Bone marrow (tissue), 2 donors: ENCODE results near the gene PRAMEF1.
"Not testable (repeated sequence)": the region's sequence is repeated elsewhere in the genome, so short reads cannot be mapped to it uniquely, and the experiment has no call there.

Experiments used
- DNase-seq, 2 donors: peaks; one replicate each; lab custom pipeline; 2025; lab: John Stamatoyannopoulos, UW

Gene PRAMEF1, protein sequence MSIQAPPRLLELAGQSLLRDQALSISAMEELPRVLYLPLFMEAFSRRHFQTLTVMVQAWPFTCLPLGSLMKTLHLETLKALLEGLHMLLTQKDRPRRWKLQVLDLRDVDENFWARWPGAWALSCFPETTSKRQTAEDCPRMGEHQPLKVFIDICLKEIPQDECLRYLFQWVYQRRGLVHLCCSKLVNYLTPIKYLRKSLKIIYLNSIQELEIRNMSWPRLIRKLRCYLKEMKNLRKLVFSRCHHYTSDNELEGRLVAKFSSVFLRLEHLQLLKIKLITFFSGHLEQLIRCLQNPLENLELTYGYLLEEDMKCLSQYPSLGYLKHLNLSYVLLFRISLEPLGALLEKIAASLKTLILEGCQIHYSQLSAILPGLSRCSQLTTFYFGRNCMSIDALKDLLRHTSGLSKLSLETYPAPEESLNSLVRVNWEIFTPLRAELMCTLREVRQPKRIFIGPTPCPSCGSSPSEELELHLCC

DNA sequence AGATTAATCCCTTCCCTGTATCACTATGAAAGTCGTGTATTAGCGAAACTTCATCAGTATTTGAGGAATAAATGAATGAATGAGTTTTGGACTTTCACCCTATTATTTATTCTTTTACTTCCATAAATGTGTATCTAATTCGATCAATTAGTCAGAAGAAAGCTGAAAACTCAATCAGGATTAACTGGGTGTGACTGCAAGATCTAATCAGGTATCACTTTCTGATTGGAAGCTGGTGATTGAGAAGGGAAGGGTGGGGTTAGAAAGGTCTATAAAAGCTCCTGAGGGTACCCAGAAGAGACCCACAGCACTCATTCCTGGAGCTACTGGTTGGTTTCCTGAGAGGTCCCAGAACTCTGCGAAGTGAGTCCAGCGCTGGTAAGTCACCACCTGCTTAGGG is at the start of gene PRAMEF1:
TSS of gene PRAMEF1 (plus strand) at position 301 of the 400 bp plus-strand sequence. CDS start 1,831 bp downstream, outside the sequence.
- not testable (repeated sequence) for DNase-seq

DNA sequence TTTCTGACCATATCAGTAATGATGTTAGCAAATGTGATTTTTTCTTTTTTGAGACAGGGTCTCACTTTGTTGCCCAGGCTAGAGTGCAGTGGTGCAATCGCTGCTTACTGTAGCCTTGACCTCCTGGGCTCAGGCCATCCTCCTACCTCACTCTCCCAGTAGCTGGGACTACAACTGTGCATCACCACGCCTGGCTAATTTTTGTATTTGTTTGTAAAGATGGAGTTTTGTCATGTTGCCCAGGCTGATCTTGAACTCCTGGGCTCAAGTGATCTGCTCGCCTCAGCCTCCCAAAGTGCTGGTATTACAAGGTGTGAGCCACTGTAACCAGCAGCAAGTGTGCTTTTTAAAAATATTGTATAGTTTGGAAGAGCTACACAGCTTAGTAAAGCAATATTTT is 49.3 kb upstream of the PRAMEF1 start:
- no peak for DNase-seq

DNA sequence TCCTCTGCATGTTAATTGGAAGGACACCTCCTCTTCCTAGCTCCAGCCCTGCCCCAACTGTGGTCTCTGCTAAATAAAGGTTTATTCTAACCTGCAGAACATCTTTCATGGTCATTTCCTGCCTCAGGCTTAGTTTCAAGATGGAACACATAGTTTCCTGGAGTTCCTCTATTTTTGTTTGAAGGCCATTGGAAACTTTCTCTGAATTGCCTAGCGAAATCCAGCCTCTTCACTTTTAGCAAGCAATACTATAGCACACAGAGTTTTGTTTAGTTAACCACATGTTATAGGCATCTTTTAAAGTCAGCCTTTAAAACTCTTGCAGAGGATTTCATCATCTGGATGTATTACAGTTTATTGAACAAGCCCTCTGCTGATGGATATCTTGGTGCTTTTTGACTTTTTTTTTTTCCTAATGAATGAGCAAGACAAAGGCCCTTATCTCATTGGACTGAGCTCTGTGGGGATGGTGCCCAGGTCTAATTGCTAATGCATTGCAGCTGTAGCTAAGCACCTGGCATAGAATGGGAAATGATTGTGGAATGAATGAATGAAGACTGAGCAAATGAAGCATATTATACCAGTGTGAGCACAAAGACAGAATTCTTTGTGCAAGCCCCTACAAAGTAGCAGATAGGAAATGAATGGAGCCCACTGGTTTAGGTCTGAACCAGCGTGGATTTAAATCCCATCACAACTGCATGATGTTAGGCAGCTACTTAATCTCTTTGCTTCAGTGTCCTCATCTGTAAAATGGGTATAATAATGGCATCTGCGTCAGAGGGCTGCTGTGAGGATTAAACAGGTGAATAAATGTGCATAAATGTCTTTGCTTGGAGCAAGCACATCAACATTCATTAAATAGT is 45.8 kb upstream of the PRAMEF1 start:
- no peak for DNase-seq

DNA sequence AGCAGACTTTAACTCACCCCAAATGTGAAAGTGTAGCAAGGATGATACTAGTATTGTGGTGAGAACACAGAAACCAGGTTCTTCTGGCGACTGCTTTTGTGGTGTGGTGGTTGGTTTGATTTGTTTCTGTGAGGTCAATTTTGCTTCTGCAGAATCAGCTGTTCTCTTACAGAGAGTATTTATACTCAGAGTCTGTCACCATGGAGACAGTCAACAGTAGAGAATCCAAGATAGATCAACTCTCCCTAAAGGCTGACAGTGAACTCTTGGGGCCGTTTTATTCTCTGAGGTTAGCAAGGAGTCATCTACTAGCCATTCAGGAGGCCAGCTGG is 45.2 kb upstream of the PRAMEF1 start, which contains the start of gene CFAP107:
TSS of gene CFAP107 (plus strand) at position 209 of the 332 bp plus-strand sequence. CDS start 231 bp downstream, outside the sequence.
- no peak for DNase-seq

DNA sequence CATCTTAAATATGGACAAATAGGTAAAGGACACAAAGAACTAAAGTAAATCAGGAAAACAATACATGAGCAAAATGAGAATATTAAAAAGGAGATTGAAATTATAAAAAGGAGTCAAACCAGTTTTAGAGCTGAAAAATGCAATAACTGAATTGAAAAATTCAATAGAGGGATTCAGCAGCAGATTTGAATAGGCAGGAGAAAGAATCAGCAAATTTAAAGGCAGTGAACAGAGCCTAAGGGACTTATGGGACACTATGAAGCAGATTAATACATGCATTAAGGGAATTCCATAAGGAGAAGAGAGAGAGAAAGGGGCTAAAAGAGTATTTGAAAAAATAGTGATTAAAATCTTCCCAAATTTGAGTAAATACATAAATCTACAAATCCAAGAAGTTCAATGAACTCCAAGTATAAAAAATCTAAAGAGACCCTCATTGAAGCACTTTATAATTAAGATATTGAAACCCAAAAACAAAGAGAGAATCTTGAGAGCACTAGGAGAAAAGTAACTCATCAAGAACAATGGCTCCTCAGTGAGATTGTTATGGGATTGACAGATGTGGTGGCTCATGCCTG is 42.3 kb upstream of the PRAMEF1 start:
- DNase-seq = no peak

DNA sequence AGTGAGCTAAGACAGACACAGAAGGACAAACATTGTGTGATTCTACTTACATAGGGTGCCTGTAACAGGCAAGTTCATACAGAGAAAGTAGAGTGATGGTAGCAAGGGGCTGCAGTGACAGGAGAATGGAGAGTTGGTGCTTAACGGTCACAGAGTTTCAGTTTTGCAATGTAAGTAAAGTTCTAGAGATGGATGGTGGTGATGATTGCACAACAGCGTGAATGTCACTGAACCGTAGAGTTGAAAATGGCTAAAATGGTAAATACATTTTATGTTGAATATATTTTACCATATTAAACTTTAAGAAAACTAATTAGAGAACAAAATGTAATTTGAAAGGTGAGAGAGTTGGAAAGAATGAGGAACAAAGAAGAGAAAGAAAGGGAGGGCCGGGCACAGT is 36.5 kb upstream of the PRAMEF1 start:
- DNase-seq = no peak

DNA sequence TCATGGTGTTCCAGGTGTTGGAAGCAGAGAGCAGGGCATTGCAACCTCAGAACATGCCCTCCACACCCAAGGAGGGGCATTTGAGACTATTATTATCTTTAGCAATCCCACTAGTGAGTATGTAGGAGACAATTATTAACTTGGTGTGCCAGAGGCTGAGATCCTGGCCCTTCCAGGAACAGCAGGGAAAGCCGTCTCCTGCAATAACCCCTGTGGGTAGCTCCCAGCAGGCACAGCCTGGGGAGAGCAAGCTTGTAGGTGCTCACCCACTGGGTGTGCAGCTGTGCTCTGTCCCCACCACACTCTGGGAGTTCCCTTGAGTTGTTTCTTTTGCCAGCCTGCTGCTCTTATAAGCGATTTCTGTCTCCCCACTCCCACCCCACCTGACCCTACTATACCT is 34.9 kb upstream of the PRAMEF1 start:
- no peak for DNase-seq

DNA sequence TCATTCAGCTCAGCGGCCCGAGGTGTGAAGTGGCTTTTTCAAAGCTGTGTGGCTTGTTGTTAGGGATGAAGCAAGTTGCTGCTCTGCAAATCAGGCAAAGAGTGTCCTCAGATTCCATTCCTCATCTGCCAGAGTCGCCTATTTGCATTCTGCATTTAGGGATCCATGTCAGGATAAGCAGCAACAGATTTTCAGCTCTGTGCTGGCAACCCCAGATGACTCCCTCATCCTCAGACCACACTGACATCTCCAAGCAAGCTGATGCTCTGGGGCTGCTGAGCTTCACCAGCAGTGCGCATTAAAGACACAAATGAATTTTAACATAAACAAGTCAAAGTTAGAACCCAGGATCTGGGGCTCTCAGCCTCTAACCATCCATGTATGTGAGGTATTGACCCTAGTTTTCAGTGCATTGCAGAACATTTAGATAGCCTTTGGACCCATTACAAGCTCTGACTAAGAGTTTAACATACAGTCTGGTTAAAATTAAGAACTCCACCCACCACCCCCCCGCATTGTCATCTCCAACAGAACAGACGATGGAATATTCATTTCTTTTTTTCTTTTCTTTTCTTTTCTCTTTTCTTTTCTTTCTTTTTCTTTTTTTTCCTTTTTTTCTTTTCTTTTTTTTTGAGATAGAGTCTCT is 34.3 kb upstream of the PRAMEF1 start:
- DNase-seq = no peak

DNA sequence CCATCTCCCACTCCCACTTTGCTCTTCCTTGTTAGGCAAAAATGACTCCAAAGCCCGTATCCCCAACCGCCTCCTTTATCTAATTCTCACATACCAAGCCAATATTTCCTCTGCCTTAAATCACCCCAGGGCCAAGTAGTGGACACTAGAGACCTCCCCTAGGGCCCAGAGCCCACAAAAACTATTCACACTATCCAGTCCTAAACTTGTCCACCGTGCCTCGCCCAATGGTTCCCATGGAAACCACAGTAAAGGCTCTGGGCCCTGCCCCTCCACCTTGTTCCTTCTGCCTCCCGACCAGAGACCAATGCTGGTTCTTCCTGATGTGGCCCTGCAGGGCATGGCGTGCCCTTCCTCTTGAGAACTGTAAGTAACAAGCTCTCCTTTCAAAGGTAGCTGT is 33.4 kb upstream of the PRAMEF1 start:
- no peak for DNase-seq

DNA sequence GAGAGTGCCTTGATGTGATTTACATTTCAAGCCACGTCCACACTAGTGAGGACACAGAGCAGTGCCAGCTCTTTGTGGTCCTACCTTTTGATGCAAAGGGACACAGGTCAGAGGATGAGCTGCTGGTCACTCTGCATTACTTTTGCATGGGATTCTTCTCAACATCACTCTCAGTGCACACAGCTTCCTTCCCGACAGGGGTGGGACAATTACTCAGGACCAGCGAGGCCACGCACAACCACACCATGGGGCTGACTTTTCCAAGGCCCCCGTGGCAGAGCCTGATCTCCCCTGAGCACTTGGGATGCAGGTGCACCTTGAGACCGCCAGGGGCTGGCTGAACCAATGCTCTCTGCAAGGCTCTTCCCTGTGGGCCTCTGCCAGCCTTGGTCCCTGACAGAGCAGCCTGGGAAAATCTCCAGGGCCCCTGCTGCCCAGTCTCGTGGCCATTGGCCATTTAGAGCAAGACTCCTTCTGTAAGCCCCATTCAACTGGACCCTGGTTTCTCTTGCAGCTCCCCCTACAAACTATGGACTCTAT is 30.9 kb upstream of the PRAMEF1 start:
- no peak for DNase-seq

DNA sequence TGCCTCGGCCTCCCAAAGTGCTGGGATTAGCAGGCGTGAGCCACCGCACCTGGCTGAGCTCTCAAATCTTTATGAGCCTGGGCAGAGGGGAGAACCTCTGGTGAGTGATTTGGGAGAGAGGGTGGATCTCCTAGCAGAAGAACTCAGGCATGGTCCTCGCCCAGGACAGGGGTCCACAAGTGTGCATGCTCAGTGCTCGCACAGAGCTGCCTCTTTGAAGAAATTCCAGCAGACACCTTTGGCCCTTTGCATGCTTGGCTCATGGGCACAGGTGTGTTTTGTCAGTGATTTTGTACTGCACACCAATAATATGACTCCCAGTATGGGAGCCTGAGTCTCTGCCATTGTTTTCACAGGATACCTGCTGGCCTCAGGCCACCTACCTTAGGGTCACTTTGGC is 29.4 kb upstream of the PRAMEF1 start:
- DNase-seq = no peak

DNA sequence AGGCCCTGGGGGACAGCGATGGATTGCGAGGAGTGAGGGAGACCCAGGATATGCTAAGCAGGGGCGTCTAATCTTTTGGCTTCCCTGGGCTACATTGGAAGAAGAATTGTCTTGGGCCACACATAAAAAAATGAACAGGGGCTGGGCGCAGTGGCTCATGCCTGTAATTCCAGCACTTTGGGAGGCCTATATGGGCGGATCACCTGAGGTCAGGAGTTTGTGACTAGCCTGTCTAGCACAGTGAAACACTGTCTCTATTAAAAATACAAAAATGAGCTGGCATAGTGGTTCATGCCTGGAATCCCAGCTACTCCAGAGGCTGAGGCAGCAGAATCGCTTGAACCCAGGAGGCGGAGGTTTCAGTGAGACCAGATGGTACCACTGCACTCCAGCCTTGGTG is 28.4 kb upstream of the PRAMEF1 start:
- DNase-seq = no peak

DNA sequence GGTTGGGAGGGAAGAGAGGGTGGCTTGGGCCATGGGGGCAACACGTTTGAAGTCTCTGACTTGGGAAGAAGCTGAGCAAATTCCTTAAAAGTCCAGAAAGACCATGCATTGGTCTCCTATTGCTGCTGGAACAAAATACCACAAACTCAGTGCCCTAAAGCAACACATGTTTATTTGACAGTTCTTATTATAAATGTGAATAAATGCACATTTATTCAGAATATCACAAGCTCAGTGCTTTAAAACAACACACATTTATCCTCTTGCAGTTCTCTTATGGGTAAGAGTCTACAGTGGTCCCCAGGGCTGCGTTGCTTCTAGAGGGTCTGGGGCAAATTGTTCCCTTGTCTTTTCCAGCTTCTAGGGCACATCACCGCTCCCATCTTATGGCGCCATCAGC is 27.7 kb upstream of the PRAMEF1 start:
- DNase-seq = no peak

DNA sequence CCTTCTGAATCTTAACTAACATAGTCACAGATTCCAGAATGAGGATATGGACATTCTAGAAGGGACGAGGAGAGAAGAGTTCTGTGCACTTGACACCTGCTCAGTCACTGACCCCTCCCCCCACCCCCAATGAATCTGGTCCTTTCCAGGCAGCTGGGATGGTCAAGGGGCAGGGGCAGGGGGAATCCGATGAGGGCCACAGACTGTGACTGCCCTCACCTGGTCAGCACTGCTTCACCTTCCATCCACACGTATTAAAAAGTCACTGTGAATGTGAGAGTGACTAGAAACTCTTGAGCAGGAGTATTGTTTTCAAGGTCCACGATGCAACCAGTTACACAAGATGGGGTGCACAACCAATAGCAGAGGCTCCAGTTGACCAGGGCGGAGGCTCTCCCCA is 27.2 kb upstream of the PRAMEF1 start:
- DNase-seq = no peak

DNA sequence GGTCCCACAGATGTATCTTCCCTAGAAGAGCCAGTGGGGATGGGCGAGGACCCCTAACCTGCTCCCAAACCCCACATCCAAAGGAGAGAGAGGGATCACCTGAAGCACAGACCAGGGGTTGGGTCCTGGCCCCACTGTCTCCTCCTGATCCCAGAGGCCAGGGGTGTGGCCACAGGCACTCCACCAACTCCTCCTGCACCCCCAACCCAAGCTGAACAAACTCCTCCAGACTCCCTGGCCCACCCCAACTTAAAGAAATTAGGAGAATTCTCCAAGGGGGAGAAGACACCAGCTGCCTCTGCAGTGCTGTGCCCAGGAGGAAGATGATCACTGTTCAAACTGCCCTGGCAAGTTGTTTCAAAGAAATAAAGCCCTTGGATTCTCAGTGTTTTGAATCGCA is 22.2 kb upstream of the PRAMEF1 start:
- DNase-seq = no peak

DNA sequence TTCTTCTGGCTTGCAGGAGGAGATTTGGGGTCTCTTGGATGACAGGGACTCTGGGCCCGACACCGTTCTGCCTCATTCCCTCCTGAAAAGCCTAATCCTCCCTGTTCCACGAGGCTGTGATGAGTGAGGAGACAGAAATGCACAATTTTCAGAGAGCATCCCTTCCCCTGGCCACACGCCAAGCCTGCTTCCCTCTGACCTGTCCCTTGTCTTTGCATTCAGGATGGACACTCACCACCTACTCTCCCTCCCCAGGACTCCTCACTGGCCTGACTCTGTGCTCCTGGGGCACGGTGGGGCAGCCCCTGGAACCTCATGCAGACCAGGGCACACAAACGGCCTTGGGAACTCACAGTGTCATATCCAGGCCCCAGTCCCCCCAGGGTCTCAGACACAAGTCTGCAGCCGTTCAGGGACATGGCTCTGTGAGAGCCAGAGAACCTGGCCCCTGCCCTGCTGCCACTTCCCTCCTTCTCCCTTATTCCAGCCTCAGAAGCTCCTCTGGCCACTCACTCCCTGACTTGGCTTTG is 21.2 kb upstream of the PRAMEF1 start:
- no peak for DNase-seq

DNA sequence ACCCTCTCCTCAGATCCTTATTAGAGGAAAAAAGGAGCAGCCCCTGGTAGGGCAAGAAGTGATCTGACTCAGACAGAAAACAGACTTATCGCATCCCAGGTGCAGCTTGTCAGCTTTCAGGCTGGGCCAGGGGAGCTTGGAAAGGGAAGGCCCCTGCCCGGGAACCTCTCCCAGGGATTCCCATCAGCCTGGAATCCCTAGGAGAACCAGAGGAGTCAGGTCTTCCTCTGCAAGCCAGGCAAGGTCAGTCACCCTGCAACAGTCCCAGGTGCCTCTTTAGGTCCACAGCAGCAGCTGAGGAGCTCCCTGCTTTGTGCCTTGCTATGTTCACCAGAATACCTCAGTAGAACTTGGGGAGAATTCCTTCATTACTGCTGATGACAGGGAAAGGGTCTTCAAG is 20.6 kb upstream of the PRAMEF1 start:
- DNase-seq = no peak

DNA sequence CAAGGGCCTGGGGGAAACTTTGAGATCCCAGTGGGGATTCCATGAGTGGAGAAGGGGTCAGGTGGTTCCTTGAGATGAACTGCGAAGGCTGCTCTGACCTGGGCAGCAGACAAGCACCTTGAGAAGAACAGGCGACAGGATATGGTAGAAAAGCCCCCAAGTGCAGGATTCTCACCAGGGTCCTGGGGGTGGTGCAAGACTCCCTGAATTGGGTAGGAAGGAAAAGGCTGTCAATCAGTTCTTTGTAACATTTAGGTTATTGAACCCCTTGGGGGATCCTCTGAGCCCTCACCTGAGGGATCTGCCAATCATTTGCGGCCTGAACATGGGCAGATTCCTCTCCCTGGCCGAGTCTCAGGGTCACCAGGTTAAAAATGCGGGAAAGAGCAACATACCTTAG is 20.0 kb upstream of the PRAMEF1 start:
- no peak for DNase-seq

DNA sequence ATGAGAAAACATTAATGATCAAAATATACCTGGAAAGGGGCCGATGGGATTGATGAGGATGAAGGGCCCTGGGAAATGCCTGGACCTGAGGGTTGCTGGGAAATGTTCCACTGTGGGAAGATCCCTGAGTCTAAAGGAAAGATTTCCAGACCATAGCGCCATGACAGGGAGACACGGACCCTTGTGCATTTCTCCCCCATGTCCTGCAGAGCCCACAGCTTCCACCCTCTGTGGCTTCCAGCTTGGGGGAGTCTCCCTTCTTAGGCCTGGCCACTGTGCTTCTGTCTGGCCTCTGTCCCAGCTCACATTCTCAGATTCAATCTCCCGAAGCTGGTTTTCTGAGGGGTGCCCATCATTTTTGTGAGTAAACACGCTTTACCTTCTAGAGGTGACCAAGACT is 18.7 kb upstream of the PRAMEF1 start:
- no peak for DNase-seq

DNA sequence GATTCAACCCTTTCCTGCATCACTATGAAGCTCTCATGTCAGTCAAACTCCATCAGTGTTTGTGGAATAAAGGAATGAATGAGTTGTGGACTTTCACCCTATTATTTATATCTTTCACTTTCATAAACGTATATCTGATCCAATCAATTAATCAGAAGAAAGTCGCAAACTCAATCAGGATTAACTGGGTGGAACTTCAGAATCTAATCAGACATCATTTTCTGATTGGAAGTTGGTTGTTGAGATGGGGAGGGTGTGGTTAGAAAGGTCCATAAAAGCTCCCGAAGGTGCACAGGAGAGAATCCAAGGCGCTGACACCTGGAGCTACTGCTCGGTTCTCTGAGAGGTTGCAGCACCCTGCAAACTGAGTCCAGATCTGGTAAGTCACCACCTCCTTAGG is 17.8 kb upstream of the PRAMEF1 start, which contains the start of gene PRAMEF12:
TSS of gene PRAMEF12 (plus strand) at position 301 of the 400 bp plus-strand sequence. CDS start 1,130 bp downstream, outside the sequence.
- no peak for DNase-seq

DNA sequence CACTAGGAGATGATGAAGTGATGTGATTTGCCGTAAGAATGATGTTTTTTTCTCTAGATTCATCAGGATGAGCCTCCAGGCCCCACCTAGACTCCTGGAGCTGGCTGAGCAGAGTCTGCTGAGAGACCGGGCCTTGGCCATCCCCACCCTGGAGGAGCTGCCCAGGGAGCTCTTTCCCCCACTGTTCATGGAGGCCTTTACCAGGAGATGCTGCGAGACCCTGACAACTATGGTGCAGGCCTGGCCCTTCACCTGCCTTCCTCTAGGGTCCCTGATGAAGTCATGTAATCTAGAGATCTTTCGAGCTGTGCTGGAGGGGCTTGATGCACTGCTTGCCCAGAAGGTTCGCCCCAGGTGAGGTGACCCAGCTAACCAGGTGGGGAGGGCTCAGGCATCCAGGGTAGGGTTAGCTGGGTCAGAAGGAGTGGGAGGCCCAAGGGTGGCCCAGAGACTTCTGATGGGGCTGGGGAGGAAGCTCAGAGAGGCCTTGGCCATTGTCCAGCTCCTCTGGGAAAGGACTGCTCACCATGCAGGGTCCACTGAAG is 16.3 kb upstream of the PRAMEF1 start:
- no peak for DNase-seq
